Stimulated activated CD4-positive, alpha-beta T cell treated with anti-CD3 and anti-CD28 coated beads, Interleukin-2, amount 100 ng/mL, for 48 hours (primary cell): Measurements from ENCODE around the gene ADGRG3.

Experiments used
- DNase-seq, 2 donors: peaks; one replicate each; pipeline ENCODE4 v3.0.0-alpha.2; 2020

ADGRG3 gene

GRCh38 chr16:57646388-57647039 is 21.6 kb upstream of the ADGRG3 start:
- no peak for DNase-seq

GRCh38 chr16:57647136-57647875 is 20.8 kb upstream of the ADGRG3 start:
- no peak for DNase-seq

GRCh38 chr16:57648125-57648524 is 20.0 kb upstream of the ADGRG3 start:
- no peak for DNase-seq

DNA sequence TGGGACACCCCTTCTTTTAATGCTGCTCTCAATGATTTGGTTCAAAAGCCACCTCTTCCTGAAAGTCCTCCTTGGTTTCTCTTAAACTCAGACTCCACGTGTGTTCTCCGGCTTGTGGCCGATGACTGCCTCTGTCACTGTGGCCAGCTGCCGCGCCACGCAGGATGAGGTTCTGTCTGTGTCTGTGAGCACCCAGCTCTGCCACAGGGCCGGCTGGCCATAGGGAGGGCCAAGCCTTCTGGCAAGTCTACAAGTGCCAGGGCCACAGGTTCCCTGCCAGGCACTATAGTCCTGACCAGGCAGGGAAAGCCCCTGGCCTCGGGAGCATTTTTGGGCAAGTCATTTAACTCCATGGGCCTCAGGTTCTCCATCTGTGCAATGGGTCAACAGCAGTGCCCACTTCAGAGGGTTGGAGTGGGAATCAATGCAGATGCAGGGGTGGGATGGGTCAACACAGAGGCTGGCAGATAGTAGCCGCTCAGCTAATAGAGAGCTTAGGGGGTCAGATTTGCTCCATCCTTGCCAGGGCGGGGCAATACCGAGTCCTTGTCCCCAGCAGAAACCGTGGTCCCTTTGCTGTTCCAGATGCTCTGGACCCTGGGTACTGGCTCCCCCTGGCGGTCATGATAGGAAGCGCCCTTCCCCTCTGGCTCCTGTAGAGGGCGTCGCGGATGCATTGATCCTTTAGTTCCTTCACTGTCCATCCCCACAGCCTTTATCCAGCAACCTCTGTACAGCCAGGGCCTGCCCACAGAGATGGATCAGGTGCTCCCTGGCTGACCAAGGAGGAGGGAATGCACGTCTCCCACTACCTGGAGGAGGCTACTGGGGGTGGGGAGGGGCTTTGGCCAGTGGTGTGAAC is 19.3 kb upstream of the ADGRG3 start:
- peak; percentile 91 to 92 for DNase-seq

- no peak for DNase-seq
Observed at GRCh38 chr16:57649443-57649751, 18.7 kb upstream of the ADGRG3 start.

DNA sequence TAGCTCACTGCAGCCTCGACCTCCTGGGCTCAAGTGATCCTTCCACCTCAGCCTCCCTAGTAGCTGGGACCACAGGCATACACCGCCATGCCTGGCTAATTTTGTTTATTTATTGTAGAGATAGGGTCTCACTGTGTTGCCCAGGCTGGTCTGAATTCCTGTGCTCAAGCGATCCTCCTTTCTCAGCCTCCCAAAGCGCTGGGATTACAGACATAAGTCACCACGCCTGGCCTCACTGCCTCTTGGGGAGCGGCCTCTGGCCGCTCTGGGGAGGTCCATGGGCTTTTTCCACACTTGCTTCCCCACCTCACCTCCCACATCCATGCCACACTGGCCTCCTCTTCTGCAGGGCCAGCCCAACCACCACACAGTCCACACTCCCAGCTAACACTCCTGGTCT is 18.3 kb upstream of the ADGRG3 start:
- DNase-seq: no peak

DNA sequence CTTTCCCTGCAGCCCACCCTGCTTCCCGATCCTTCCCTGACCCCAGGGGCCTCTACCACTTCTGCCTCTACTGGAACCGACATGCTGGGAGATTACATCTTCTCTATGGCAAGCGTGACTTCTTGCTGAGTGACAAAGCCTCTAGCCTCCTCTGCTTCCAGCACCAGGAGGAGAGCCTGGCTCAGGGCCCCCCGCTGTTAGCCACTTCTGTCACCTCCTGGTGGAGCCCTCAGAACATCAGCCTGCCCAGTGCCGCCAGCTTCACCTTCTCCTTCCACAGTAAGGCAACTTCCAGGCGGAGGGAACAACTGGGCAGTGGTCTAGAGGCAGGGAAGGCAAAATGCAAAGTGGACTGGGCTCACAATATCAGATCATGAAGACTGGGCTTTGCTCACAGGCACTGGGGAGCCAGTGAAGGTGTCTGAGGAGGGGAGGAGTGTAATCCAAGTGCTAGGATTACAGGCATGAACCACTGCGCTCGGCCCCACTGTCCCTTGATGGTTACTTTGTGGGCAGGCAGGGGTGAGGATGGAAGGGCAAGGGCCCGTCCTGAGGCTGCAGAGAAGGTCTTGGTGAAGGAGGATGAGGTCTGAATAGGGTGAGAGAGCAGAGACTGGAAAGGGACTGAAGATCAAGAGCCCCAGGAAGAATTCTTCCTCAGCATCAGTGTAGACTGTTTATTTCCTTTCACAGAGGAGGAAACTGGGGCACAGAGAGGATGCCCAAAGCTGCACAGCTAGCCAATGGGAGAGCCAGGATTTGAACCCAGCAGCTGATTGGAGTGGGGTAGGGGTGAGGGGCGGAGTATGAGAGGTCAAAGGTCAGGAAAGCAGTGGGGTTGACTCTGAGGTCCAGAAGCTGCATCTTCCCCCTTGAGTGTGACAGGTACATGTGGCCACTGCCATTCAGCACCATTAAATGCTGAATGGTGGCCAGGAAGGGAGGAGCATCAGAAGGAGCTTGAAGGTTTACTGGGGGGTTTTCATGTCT is 16.5 kb upstream of the ADGRG3 start:
- no peak for DNase-seq

DNA sequence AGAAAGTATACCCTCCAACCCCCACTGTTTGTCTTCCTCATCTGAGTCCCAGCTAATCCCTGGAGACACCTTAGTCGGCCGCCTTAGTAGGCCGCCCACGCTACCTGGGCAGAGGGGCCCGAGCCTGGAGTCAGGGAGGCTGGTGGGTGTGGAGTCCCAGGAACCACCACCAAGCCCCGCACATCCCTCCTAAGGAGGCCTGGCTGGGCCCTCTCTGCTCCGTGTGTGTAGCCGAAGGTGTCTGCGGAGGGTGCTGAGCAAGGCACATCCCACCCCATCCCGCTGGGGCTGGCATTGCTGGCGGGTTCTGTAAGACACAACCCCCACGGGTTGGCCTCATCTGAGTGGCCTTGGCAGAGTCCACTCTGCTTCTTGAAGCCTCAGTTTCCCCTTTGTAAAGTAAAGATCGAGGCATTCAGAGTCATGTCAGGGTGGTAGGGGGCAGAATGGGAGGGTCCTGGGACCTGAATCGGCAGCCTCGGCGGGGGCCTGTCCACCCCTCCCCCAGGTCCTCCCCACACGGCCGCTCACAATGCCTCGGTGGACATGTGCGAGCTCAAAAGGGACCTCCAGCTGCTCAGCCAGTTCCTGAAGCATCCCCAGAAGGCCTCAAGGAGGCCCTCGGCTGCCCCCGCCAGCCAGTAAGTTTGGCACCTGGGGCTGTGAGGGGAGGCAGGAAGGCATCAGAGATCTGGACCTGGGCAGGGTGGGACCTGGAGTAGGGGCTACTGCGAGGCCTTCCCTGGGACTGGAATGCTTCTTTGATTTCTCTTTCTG is 15.2 kb upstream of the ADGRG3 start:
- DNase-seq: no peak

- DNase-seq: no peak
Observed at GRCh38 chr16:57653936-57654335, 14.2 kb upstream of the ADGRG3 start.

DNA sequence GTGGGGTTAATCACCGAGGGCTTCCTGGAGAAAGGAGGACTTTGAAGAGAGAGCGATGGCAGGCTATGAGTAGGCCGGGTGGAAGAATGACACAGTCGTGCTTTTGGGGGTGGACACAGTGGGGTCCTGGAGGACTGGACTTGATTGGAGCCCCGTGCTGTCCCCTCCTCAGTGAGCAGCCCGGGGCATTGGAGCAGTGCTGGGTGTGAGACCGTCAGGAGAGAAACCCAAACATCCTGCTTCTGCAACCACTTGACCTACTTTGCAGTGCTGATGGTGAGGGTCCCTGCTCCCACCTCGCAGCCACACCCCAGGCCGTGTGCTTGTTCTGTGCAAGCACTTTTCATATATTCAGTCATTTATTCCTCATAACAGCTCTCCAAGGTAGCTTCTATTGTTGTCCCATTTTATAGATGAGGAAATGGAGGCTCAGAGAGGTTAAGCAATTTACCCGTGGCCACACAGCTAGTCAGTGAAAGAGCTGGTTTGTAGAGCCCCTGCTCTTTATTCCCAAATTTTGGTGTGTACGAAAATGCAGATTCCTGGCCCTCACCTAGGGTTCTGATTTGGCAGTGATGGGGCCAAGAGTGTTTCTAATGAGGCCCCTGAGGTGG is 11.7 kb upstream of the ADGRG3 start:
- DNase-seq: no peak

DNA sequence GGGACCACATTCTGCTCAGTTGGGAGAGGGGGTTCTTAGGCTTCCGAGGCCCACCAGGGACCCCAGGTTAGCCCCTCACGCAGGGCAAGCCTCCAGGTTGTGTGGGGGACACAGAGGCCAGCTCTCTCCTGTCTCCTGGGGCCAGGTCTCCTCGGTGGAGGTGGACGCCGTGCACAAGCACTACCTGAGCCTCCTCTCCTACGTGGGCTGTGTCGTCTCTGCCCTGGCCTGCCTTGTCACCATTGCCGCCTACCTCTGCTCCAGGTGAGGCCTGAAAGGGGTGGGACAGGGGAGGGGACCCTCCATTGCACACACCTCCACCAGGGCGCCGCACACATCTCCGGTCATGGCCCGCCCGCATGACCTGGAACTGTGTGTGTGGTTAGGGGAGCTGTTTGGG is 10.9 kb upstream of the ADGRG3 start:
- no peak for DNase-seq

- DNase-seq: no peak
Observed at GRCh38 chr16:57658130-57658877, 9.8 kb upstream of the ADGRG3 start.

GRCh38 chr16:57658878-57659674 is 9.0 kb upstream of the ADGRG3 start:
- DNase-seq: no peak

GRCh38 chr16:57660715-57661463 is 7.2 kb upstream of the ADGRG3 start:
- no peak for DNase-seq

- no peak for DNase-seq
Observed at GRCh38 chr16:57661510-57661909, 6.6 kb upstream of the ADGRG3 start.

DNA sequence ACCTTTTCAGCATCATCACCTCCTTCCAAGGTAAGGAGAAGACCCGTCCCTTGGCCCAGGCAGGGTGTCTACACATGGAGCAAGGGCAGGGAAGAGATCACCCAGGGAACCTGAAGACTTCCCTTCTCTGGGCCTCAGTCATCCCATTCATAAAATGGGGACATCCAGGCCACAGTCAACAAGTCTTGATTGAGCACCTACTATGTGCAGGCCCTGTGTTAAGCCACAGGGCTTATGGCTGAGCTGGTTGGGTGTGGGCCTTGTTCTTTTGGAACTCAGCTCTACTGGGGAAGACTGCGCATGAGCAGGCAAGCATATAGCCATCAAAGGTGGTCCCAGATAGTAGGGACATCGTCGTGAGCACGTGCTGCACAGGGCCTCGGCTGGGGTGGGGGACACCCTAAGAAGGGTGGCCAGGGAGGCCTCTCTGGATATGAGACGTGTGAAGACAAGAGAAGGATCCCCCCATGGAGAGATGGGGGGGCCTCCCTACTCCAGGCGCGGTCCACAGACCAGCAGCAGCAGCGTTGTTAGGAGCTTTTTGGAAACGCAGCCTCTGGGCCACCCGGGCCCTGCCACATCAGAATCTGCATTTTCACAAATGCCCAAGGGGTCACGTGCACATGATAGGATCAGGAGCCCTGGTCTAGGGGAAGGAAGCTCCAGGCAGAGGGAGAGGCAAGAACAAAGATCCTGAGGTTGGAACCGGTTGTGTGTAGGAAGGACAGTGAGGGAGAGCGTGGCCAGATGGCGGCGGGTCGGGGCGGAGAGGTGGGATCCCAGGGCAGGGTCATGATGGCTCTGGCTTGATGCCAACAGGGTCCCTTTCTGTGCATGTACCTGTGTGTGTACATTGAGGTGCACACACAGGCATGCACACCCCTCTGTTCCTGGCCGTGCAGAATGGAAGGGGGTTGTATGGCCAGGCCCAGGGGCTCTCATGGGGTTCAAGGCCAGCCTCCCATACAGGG is 5.9 kb upstream of the ADGRG3 start:
- no peak for DNase-seq

GRCh38 chr16:57663436-57663835 is 4.7 kb upstream of the ADGRG3 start:
- no peak for DNase-seq
